GM18505 (cell line): ENCODE results near the gene SCNN1A.

Experiments
- ATAC-seq: cut with Tn5 transposase; IDR thresholded peaks from one replicate; pipeline ENCODE4 v1.9.1; 2021; ENCODE audit not compliant: unreplicated experiment
- POLR2A ChIP-seq: IDR thresholded peaks from 4 replicates; pipeline ENCODE4 v1.6.1; 2011; ENCODE audit warnings: borderline replicate concordance; ENCODE audit not compliant: insufficient read depth, insufficient read length; ENCODE audit errors: extremely low read depth

Gene SCNN1A

GRCh38 chr12:6334359-6334758 lies 41.0 kb downstream of the SCNN1A start:
- no peak for TF ChIP-seq POLR2A
- no peak for ATAC-seq

GRCh38 chr12:6333566-6333965 lies 41.8 kb downstream of the SCNN1A start:
- no peak for ATAC-seq
- TF ChIP-seq POLR2A: no peak

GRCh38 chr12:6333029-6333428 lies 42.3 kb downstream of the SCNN1A start:
- no peak for TF ChIP-seq POLR2A
- ATAC-seq: no peak

GRCh38 chr12:6332459-6332858 lies 42.9 kb downstream of the SCNN1A start:
- no peak for TF ChIP-seq POLR2A
- ATAC-seq: no peak

GRCh38 chr12:6330999-6331714 lies 44.2 kb downstream of the SCNN1A start:
- TF ChIP-seq POLR2A: no peak
- no peak for ATAC-seq

- TF ChIP-seq POLR2A: no peak
- ATAC-seq: no peak
These were observed 45.2 kb downstream of the SCNN1A start for GRCh38 chr12:6330192-6330591.

- no peak for ATAC-seq
- TF ChIP-seq POLR2A: no peak
These were observed 45.7 kb downstream of the SCNN1A start for GRCh38 chr12:6329703-6330064.

- no peak for TF ChIP-seq POLR2A
- no peak for ATAC-seq
These were observed 46.2 kb downstream of the SCNN1A start for GRCh38 chr12:6328945-6329702.

- no peak for TF ChIP-seq POLR2A
- ATAC-seq: no peak
These were observed 47.2 kb downstream of the SCNN1A start for GRCh38 chr12:6328045-6328779.

GRCh38 chr12:6327229-6328041 lies 47.9 kb downstream of the SCNN1A start:
- no peak for ATAC-seq
- TF ChIP-seq POLR2A: no peak

- ATAC-seq: no peak
- no peak for TF ChIP-seq POLR2A
These were observed 48.8 kb downstream of the SCNN1A start for GRCh38 chr12:6326316-6327228.
